ENCODE results near the gene EVI5. TPM values are rescaled to one million over a fixed set of nuclear protein-coding genes. Genes with fewer than 3 reads are reported as not detected.
"Not testable (repeated sequence)": the region's sequence is repeated elsewhere in the genome, so short reads cannot be mapped to it uniquely, and the experiment has no call there.

The EVI5 gene
- total RNA-seq, 1 donor from 2014 or later, result 37.7 TPM

DNA sequence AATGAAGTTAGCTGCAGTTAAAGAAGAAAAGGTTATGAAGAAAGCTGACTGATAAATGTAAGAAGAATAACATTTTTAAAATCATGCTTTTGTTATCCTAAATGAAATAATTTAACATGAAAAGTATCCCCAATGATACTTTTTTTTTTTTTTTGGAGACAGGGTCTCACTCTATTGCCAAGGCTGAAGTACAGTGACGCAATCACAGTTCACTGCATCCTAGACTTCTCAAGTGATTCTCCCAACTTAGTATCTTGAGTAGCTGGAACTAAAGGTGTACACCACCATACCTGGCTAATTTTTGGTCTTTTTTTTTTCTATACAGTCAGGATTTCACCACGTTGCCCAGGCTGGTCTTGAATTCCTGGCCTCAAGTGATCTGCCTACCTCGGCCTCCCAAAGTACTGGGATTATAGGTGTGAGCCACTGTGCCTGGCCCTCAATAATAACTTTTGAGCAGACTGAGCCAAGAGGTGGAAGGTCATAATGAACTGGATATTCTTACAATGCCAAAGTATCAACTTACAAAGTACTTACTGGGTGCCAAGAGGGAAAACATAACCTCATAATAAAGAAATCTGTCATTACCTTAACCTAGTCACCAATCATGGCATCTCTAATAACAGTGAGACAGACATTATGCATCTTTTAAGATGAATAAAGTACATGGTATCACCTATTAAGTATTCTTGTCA, 94.5 kb downstream of the EVI5 start:
- no peak for DNase-seq (ENCODE audit: low spot score)

DNA sequence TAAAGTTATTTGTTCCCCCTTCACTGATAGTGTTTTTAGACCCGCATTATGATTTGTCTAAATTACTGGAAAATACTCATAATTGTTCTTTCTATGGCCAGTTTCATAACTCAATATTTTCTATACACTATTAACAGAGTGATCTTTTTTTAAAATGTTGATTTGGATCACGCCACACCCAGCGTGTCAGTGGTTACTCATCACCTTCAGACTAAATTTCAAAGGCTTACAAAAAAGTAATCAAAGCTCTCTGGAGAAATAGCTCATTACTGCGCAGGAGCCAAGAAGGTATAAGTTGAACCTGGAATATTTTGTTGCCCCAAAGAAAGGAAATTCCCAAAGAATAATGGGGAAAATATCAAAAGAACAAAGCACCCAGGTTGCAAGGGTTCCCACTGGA, 104.9 kb downstream of the EVI5 start:
- no peak for DNase-seq (ENCODE audit: low spot score)

DNA sequence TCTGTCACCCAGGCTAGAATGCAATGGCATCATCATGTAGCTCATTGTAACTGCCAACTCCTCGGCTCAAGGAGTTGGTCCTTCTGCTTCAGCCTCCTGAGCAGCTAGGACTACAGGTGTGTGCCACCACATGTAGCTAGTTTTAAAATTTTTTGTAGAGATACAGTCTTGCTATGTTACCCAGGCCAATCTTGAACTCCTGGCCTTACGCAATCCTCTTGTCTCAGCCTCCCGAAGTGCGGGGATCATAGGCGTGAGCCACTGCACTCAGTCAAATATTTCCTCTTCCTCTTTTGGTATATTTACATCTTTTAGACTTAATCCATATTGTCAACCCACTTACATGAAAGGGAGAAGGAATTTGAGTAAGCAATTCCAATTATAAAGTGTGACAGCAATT, 121.1 kb downstream of the EVI5 start:
- no peak for DNase-seq (ENCODE audit: low spot score)

DNA sequence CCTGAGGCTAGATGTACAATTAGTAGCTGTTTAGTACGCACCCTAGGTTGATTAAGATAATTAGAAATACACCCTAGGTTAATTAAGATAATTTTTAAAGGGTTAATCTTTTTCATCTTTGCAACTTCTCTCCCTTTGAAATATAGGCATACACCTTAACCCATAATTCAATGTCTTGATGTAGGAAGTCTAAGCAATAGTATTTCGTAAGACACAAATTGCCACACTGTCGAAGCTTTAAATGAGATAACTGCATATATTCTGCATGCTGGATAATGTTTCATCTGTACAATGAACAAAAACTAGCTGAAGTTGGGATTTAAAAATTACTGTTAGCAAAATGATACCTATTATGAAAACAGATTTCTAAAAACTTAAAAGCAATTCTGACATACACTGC, 122.9 kb downstream of the EVI5 start:
- DNase-seq (ENCODE audit: low spot score), result no peak

DNA sequence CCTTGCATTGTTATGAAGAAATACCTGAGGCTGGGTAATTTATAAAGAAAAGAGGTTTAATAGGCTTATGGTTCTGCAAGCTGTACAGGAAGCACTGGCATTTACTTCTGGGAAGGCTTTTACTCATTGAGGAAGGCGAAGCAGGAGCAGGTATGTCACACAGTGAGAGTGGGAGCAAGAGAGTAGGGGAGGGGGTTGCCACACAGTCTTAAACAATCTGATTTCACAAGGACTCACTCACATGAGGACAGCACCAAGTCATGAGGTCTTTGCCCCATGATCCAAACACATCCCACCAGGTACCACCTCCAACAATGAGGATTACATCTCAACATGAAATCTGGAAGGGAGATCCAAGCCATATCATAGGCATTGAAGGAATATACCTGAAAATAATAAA, 127.2 kb downstream of the EVI5 start:
- DNase-seq (ENCODE audit: low spot score), result no peak

DNA sequence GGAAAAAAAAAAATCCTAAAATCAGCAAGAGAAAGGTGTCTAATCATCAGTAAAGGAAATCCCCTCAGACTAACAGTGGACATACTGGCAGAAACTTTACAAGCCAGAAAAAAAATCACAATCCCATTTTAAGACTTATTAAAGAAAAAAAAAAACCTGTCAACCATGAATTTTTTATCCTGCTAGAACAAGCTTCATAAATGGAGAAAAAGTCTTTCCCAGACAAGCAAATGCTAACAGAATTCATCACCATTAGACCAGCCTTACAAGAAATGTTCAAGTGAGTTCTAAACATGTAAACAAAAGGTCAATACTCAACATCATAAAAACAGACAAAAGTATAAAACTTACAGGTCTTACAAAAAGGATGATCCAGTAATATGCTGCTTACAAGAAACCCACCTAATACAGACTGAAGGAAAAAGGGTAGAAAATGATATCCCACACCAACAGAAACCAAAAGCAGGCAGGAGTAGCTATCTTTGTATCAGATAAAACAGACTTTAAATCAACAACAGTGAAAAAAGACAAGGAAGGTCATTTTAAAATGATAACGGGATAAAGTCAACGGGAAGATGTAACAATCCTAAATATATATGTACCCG, 129.6 kb downstream of the EVI5 start:
- DNase-seq (ENCODE audit: low spot score), result no peak

DNA sequence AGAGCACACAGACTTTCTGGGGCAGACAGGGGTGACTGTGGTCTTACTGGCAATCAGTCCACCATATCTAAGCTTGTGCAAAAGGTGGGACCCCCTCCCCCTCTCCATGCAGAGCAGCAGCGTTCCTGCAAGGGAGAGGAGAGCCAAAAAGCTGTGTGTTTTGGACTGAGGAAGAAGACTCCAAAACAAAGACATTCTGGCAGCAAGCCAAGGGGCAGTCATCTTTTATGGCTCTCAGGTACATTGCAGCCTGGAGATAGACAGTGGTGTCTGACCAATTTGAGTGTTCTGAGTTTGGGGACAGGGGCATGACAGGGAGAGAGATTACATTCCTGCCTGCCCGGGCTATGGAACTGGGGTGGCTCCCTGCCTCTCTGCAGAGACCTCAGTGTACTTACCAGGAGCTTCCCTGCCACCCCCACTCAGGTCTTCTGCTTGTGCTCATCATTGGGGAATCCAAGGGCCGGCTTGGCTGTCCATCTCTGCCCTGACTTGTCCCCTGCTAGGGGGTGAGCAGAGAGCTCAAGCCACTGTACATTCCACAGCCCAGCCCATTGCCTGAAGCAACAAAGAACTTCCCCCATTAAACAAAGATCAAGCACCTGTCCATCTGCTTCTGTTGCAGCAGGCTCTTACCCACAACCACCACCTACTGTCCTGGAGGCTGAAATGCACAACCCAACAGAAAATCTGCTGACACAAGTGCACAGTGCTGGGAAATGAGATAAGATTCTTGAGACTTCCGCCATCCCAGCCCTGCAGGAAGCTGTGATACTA, 131.1 kb downstream of the EVI5 start:
- no peak for DNase-seq (ENCODE audit: low spot score)

DNA sequence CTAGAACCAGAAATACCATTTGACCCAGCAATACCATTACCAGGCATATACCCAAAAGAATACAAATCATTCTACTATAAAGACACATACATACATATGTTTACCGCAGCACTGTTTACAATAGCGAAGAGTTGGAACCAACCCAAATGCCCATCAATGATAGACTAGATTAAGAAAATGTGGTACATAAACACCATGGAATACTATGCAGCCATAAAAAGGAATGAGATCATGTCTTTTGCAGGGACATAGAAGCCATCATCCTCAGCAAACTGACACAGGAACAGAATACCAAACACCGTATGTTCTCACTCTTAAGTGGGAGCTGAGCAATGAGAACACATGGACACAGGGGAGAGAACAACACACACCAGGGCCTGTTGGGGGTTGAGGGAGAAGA, 144.2 kb downstream of the EVI5 start:
- not testable (repeated sequence) for DNase-seq (ENCODE audit: low spot score)

DNA sequence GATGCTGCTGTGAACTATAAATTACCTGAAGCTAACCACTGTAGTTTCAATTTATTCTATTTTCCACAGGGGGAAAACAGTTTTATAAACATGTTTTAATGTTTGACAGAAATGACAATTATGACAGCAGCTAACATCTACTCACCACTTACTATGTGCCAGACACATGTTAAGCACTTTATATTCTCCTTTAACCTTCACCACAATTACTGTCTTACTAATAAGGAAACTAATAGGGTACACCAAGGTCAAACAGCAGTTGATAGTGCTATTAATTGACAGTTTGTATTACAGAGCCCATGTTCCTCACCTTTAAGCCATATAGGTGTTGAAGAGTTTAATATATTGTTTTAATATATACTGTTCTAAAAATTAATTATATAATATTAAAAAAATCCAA, 146.4 kb downstream of the EVI5 start:
- no peak for DNase-seq (ENCODE audit: low spot score)

DNA sequence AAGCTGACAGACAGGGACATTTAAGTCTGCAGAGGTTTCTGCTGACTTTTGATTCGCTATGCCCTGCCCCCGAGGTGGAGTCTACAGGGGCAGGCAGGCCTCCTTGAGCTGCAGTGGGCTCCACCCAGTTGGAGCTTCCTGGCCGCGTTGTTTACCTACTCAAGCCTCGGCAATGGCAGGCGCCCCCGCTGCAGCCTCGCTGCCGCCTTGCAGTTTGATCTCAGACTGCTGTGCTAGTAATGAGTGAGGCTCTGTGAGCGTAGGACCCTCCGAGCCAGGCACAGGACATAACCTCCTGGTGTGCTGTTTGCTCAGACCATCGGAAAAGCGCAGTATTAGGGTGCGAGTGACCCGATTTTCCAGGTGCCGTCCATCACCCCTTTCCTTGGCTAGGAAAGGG, 149.7 kb downstream of the EVI5 start:
- not testable (repeated sequence) for DNase-seq (ENCODE audit: low spot score)

DNA sequence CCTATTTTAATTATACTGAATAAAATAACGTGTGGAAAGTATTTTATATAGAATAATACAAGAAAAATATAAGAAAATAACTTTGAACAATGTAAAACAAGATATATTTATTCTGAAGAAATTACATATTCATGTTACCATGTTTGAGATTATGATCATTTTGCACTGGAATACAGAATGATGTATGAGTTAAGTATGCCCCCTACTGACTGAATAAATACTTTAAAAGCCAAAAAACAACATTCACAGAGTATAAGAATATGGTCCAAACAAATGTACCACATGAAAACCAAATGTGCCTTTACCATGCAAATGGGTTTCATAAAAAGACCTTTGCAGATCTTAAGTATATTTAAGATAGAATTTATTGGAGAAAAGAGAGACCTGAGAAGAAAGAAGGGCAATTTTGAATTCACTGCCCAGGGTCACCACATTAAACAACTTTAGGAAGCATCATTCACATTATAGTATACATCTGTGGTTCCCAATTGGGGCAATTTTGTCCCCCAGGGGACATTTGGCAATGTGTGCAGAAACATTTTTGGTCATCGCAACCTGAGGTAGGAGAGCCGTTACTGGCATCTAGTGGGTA, 161.6 kb downstream of the EVI5 start:
- DNase-seq (ENCODE audit: low spot score), result no peak

DNA sequence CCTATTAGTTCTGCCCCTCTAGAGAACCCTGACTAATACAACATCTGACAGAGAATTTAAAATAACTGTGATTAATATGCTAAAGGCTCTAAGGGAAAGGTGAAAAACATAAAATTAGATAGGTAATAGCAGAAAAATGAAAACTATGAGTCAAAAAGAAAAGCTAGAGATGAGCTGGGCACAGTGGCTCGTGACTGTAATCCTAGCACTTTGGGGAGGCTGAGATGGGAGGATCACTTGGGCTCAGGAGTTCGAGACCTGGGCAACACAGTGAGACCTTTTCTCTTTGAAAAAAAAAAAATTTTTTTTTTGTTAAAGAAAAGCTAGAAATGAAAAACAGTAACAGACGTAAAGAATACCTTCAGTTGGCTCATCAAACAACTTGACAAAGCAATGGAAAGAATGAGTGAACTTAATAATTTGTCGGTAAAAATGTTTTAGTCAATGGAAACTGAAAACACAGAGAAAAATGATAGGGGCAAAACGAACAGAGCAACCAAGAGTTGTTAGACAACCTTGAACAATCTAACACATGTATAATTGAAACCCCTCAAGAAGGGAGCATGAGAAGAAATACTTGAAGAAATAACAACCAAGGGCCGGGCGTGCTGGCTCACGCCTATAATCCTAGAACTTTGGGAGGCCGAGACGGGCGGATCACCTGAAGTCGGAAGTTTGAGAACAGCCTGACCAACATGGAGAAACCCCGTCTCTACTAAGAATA, 165.3 kb downstream of the EVI5 start:
- DNase-seq (ENCODE audit: low spot score), result no peak

DNA sequence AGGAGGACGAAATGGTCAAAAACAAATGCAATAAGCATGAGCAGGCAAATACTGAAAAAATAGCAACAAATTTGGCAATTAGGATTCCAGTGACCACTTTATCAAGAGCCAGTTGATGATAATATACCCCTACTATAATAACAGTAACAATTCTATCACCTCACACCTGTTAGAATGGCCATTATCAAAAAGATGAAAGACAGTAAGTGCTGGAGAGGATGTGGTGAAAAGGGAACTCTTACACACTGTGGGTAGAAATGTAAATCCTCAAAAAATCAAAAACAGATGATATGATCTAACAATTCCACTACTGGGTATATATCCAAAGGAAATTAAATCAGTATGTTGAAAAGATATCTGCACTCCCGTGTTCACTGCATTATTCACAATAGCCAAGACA, 183.9 kb downstream of the EVI5 start:
- DNase-seq (ENCODE audit: low spot score), result no peak

DNA sequence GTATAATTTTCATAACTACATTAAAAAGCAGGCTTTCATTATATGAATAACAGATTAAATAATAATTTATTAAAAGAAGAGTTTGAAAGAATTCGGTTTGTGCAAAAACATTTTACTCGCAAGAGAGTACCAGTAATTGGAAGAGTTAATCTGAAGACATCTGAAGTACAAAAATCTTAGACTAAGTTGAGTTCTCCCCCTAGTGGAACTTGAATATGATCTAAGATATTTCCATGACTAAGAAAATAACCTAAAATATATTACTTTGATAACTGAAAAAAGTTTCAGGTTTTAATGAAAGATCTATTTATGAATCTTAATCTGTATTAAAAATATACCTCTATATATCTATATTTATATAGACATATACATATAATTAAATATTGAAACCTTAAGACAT, 185.7 kb downstream of the EVI5 start:
- no peak for DNase-seq (ENCODE audit: low spot score)

DNA sequence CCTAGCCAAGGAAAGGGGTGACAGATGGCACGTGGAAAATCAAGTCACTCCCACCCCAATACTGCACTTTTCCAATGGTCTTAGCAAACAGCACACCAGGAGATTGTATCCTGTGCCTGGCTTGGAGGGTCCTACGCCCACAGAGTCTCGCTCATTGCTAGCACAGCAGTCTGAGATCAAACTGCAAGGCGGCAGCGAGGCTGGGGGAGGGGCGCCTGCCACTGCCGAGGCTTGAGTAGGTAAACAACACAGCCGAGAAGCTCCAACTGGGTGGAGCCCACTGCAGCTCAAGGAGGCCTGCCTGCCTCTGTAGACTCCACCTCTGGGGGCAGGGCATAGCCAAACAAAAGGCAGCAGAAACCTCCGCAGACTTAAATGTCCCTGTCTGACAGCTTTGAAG, 195.5 kb downstream of the EVI5 start:
- not testable (repeated sequence) for DNase-seq (ENCODE audit: low spot score)

DNA sequence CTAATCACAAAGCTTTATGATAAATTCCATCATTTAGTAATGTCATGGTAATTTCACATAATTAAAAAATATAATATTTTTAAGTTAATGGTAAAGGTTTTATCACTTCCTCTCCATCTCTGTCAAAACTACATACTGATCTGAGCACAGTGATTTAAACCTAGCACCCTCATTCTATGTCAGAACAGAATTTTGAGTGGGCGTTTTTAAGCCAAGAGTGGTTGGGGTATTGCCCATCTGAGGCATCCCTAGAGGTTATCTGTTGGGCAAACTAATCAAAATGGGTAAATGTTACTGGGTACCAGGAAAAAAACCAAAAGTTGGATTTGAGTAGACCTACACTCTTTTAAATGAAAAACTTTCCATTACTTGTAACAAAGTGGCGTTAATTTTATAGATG, 197.5 kb downstream of the EVI5 start:
- DNase-seq (ENCODE audit: low spot score), result no peak

DNA sequence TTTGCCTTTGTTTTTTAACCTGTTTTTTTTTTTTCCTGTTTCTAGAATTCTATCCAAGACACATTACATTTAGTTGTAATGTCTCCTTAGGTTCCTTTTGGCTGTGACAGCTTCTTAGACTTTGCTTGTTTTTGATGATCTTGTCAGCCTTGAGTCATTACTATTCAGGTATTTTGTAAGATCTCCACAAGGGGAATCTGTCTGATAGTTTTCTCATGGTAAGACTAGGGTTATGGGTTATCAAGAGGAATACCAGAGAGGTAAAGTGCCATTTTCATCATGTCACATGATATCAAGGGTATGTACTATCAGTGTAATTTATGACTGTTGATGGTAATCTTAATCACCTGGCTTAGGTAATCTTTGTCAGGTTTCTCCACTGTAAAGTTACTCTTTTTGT, 199.1 kb downstream of the EVI5 start:
- no peak for DNase-seq (ENCODE audit: low spot score)

DNA sequence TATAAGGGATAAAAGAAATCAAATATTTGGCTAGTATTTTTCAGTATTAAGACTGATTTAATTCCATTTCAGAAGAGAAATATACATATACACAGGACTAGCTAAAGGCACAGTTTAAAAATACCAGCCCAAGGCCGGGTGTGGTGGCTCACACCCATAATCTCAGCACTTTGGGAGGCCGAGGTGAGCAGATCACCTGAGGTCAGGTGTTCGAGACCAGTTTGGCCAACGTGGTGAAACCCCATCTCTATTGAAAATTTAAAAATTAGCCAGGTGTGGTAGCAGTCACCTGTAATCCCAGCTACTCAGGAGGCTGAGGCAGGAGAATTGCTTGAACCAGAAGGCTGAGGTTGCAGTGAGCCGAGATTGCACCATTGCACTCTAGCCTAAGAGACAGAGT, 200.1 kb downstream of the EVI5 start:
- DNase-seq (ENCODE audit: low spot score), result not testable (repeated sequence)

DNA sequence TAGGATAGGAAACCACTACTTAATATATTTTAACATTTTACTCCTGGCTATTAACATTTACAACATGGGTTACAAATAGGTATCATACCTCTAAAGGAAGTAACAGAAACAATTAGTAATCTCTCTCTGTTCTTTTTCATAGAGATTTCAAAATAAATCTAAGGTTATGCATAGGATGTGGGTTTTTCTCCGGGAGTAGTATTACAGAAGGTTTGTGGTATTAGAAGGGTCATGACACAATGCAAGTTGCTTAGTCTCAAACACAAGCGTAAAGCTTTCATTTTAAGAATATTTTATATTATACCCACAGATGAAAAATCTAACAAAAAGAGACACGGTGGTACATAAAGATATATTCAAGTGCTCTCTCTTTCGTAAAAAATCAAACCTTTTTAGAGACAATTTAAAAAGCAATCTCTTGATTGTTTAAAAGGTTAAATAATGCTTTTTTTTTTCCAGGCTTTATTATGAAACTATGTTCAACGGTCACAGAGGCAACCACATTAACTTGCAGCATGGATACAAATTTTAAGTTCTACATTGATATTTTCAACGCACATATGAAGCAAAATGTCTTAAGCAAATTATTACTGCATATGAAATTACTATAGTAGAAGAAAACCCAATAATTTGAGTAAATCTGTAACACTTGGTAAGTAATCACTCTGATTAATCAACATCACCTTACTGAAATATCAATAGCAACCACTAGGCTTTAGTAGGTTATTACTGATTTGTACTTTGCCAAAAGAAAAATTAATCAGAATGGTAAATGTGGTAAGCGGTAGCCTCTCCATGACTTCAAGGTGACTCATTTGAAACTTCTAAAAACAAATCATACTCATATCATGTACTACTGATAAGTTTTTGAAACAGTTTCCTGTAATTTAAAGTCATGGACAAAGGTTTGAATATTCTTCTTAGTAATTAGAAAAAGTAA, 200.8 kb downstream of the EVI5 start:
- no peak for DNase-seq (ENCODE audit: low spot score)

DNA sequence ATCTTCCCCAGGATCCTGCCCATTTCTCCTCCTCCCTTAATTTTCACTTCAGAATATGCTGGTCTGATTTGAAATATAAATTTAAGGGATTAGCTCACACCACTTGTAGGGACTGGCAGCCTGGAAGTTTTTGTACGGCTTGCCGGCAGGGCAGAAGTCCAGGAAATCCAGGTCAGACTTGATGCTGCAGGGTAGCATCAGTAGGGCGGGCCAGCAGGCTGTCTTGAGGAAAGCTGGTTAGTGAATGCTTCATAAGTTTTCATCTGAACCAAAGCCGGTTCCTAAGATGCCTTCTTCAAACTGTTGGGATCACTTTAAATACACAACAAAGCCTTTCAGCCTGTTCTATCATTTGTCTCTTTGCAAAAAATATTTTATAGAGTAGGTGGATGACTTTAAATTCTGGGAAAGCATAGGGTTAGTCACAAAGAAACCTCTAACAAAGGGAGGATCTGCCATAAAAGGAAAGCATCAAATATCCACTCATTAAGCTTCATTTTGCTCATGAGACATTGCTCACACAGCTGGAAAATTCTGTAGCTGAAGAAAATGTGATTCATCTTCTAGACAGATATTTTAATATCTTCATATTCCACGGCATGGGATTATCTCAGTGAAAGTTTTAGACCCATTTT, 207.5 kb downstream of the EVI5 start:
- DNase-seq (ENCODE audit: low spot score), result no peak

Measured in ureter (tissue), 1 donor.